ENCODE results near the gene TPRN. TPM values are rescaled to one million over a fixed set of nuclear protein-coding genes. Genes with fewer than 3 reads are reported as not detected.

Gene TPRN
- total RNA-seq, 4 donors from 2014 or later = 76.2 to 228 (median 117) TPM

DNA sequence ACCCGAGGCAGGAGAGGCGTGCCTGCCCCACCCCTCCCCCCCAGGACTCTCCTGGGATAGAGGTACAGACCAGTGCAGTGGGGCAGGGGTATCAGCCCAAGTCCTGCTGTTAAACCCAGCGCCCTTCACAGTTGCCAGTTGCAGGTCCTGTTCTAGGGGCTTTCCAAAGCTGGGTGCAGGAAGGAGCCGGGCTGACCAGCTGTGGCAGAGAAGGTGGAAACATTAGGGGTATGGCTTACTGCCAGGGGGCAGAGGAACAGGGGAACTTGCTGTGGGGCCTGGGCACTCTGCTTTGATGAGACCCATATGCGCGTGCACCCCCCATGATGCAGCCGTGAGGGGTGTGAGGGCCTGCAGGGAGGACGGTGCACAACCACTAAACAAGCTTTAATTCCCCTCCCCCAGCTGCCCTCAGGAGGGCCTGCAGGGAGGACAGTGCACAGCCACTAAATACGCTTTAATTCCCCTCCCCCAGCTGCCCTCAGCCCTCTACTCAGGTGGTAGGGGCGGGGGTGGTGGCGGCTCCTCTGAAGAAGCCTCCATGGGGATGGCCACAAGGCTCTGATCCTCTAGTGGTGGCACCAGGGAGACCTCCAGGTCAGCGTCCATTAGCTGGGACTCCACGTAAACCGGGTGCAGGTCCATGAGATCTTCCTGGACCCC, 29.9 kb downstream of the TPRN start:
- DNase-seq = no peak
- Histone ChIP-seq H3K4me1 (peaks cover 10 to 41% (median 34%) of the 10 kb centered on the region in 4 donors), H3K4me3 (no peak overlapping the region), H3K9me3 (no peaks in the 10 kb centered on the region), H3K36me3 (no peaks in the 10 kb centered on the region), H3K27ac (peak overlapping the region in 1 of 4 donors; percentile 72), H3K27me3 (peaks cover 93% of the 10 kb centered on the region)
- in situ Hi-C loops (cut with MboI; ENCODE audit: low pct_ligation_motif_present in 1 of 4, low pct_unique_long_range_greater_than_20kb in 1 of 4, low sequenced_read_pairs in 3 of 4) (no loop called here), intact Hi-C loops (cut with DNase I; ENCODE audit: low total_unique reads) (no loop called here)
- WGBS, 2 donors (ENCODE audit: low coverage in 1 of 2) = 63% methylated on average over 12 of the region's 14 CpGs; no CpG with 5 or more reads in 1 of the 2 donors
- TF ChIP-seq, protein P1, sequence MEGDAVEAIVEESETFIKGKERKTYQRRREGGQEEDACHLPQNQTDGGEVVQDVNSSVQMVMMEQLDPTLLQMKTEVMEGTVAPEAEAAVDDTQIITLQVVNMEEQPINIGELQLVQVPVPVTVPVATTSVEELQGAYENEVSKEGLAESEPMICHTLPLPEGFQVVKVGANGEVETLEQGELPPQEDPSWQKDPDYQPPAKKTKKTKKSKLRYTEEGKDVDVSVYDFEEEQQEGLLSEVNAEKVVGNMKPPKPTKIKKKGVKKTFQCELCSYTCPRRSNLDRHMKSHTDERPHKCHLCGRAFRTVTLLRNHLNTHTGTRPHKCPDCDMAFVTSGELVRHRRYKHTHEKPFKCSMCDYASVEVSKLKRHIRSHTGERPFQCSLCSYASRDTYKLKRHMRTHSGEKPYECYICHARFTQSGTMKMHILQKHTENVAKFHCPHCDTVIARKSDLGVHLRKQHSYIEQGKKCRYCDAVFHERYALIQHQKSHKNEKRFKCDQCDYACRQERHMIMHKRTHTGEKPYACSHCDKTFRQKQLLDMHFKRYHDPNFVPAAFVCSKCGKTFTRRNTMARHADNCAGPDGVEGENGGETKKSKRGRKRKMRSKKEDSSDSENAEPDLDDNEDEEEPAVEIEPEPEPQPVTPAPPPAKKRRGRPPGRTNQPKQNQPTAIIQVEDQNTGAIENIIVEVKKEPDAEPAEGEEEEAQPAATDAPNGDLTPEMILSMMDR (IDR thresholded peaks at IDR 0.05) = no peak
- TF ChIP-seq POLR2AphosphoS5 (IDR thresholded peaks at IDR 0.05) (no peak), POLR2A (IDR thresholded peaks at IDR 0.05) (no peak), EP300 (IDR thresholded peaks at IDR 0.05; ENCODE audit: low read depth) (no peak)

DNA sequence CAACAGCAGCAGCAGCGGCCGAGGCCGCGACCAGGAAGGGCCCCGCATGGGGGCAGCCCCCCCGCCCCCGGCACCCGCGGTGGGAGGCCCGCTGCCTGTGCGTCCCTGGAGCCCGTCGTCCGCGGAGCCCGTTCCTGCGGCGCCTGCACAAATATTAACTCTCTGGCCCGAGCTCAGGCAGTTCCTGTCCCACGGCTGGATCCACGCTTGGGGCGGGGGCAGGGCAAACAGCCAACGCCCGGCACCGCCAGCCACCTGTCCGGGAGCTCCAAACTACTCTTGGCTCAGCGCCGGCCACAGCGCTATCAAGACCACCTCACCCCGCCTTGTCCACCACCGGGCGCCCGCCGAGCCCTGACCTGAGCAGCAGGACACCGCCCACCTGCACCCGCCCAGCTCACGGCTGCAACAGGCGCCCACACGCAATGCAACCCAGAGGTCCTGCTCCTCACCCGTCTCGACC, 30.6 kb downstream of the TPRN start, which contains the start of gene LRRC26:
Gene LRRC26 (minus strand): TSS at position 156 of the 463 bp plus-strand sequence. CDS start 108 bp downstream, at position 48.
- peak; percentile 52 for DNase-seq
- H3K9me3 ChIP-seq = no peaks in the 10 kb centered on the region
- H3K27ac ChIP-seq = peak within 1 kb of the TSS; percentile 30 to 72 (median 48)
- in situ Hi-C loops (cut with MboI; ENCODE audit: low pct_ligation_motif_present in 1 of 4, low pct_unique_long_range_greater_than_20kb in 1 of 4, low sequenced_read_pairs in 3 of 4) (no loop called here), intact Hi-C loops (cut with DNase I; ENCODE audit: low total_unique reads) (no loop called here)
- peaks cover 10 to 41% (median 33%) of the 10 kb centered on the region in 4 donors for H3K4me1 ChIP-seq
- peak within 1 kb of the TSS in 3 of 4 donors; percentile 30 to 48 (median 46) for H3K4me3 ChIP-seq
- 15% methylated on average over 22 of the region's 41 CpGs; no CpG with 5 or more reads in 1 of the 2 donors for WGBS, 2 donors (ENCODE audit: low coverage in 1 of 2)
- TF ChIP-seq EP300 (IDR thresholded peaks at IDR 0.05; ENCODE audit: low read depth) (no peak), POLR2AphosphoS5 (IDR thresholded peaks at IDR 0.05) (peak in 1 of 3 donors; percentile 27)
- TF ChIP-seq, protein P1 (IDR thresholded peaks at IDR 0.05) = no peak
- H3K27me3 ChIP-seq = peaks cover 96% of the 10 kb centered on the region
- H3K36me3 ChIP-seq = no peaks in the 10 kb centered on the region

DNA sequence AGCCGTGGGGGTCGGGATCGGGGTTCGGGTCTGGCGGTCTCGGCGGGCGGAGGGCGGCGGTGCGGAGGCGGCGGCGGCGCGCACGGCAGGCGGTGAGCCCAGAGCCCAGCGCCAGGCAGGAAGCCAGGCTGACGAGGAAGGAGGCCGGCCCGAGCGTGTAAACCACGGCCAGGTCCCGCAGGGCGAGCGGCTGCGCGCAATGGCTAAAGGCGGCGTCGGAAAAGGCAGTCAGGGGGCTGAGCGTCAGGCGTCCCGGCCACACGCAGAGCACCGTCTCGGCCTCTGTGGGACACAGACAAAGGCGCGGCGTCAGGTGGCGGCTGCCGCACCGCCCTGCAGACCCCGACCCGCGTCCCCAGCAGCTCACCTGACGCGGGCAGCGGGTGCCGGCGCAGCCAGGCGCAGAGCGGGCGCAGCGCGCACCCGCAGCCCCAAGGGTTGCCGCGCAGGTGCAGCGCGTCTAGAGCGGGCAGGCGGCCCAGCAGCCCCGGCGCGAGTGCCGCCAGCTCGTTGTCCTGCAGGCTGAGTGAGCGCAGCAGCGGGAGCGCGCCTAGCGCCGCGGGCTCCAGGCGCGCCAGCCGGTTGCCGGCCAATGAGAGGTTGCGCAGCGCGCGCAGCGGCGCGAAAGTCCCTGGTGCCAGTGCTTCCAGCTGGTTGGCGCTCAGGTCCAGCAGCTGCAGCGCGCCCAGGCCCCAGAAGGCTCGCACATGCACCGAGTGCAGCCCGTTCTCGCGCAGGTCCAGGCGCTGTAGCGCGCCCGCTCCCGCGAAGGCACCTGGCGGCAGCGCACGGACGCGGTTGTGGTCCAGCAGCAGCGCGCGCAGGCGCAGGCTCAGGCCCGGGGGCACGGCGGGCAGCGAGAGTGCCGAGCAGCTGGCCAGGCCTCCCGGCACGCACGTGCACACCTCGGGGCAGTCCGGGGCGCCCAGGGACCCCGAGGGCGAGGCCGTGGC, 31.4 kb downstream of the TPRN start:
- in situ Hi-C loops (cut with MboI; ENCODE audit: low pct_ligation_motif_present in 1 of 4, low pct_unique_long_range_greater_than_20kb in 1 of 4, low sequenced_read_pairs in 3 of 4) (no loop called here), intact Hi-C loops (cut with DNase I; ENCODE audit: low total_unique reads) (no loop called here)
- H3K36me3 ChIP-seq = no peaks in the 10 kb centered on the region
- peaks cover 10 to 37% (median 30%) of the 10 kb centered on the region in 4 donors for H3K4me1 ChIP-seq
- no peaks in the 10 kb centered on the region for H3K9me3 ChIP-seq
- WGBS, 2 donors (ENCODE audit: low coverage in 1 of 2) = 0% methylated on average over 98 of the region's 124 CpGs; no CpG with 5 or more reads in 1 of the 2 donors
- H3K4me3 ChIP-seq = peak overlapping the region in 3 of 4 donors; percentile 30 to 48 (median 46)
- TF ChIP-seq, protein P1 (IDR thresholded peaks at IDR 0.05) = peak in 1 of 5 experiments; percentile 10
- TF ChIP-seq EP300 (IDR thresholded peaks at IDR 0.05; ENCODE audit: low read depth) = no peak
- H3K27ac ChIP-seq = peak overlapping the region; percentile 30 to 72 (median 48)
- peak; percentile 41 for DNase-seq
- peaks cover 98% of the 10 kb centered on the region for H3K27me3 ChIP-seq

DNA sequence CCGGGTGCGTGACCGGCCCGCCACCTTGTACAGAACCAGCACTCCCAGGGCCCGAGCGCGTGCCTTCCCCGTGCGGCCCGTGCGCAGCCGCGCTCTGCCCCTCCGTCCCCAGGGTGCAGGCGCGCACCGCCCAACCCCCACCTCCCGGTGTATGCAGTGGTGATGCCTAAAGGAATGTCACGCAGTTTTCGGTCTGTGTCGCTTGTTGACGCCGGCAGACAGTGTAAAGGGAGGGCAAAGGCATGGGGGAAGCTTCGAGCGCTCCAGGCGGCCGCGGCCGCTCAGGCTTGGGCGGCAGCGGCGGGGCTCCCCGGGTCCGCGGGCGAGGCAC, 32.0 kb downstream of the TPRN start:
- Histone ChIP-seq H3K27me3 (peaks cover 100% of the 10 kb centered on the region), H3K9me3 (no peaks in the 10 kb centered on the region), H3K36me3 (no peaks in the 10 kb centered on the region), H3K4me3 (peak overlapping the region in 3 of 4 donors; percentile 30 to 48 (median 46)), H3K4me1 (peaks cover 10 to 37% (median 33%) of the 10 kb centered on the region in 4 donors), H3K27ac (peak overlapping the region; percentile 4 to 72 (median 48))
- intact Hi-C loops (cut with DNase I; ENCODE audit: low total_unique reads) (no loop called here), in situ Hi-C loops (cut with MboI; ENCODE audit: low pct_ligation_motif_present in 1 of 4, low pct_unique_long_range_greater_than_20kb in 1 of 4, low sequenced_read_pairs in 3 of 4) (no loop called here)
- TF ChIP-seq EP300 (IDR thresholded peaks at IDR 0.05; ENCODE audit: low read depth) (no peak), POLR2A (IDR thresholded peaks at IDR 0.05) (no peak), POLR2AphosphoS5 (IDR thresholded peaks at IDR 0.05) (no peak)
- WGBS, 2 donors (ENCODE audit: low coverage in 1 of 2) = 1% methylated on average over 30 of the region's 36 CpGs; no CpG with 5 or more reads in 1 of the 2 donors
- no peak for DNase-seq

Measured in transverse colon (tissue), 4 donors.